WTC11 (cell line): ENCODE measurements around the gene KLRD1. TPM values are rescaled to one million over a fixed set of nuclear protein-coding genes. Genes with fewer than 3 reads are reported as not detected.

ENCODE experiments used
- ATAC-seq: fragments of 200-7000 bp; cut with Tn5 transposase; 2 replicates; pipeline ENCODE4 v1.10.0; 2021; ENCODE audit warnings: mild to moderate bottlenecking, moderate library complexity
- CTCF ChIA-PET: fragments of 300-600 bp; sonication (Branson Sonifier 250); formaldehyde crosslinking; loops from one replicate; lab custom pipeline; 2021; ENCODE audit warnings: antibody characterized with exemption; lab: Charles Lee
- POLR2A ChIA-PET: fragments of 350-600 bp; sonication (Branson Sonifier 250); formaldehyde crosslinking; loops from one replicate; lab custom pipeline; 2021; ENCODE audit warnings: antibody characterized with exemption; lab: Charles Lee
- DNase-seq: peaks from one replicate; pipeline ENCODE4 v3.0.0; 2021; ENCODE audit warnings: low spot score
- H3K27ac Mint-ChIP-seq: 2 replicates; pipeline ENCODE4 v1.8.0; 2021; ENCODE audit warnings: mixed read lengths
- H3K27me3 Mint-ChIP-seq: 2 replicates; pipeline ENCODE4 v1.8.0; 2021; ENCODE audit warnings: low read depth, mild to moderate bottlenecking, moderate library complexity, mixed read lengths
- H3K36me3 Mint-ChIP-seq: 2 replicates; pipeline ENCODE4 v1.8.0; 2021; ENCODE audit warnings: mixed read lengths
- H3K4me1 Mint-ChIP-seq: 2 replicates; pipeline ENCODE4 v1.8.0; 2022; ENCODE audit warnings: mixed read lengths
- H3K4me3 Mint-ChIP-seq: 2 replicates; pipeline ENCODE4 v1.8.0; 2021; ENCODE audit warnings: mild to moderate bottlenecking, moderate library complexity, mixed read lengths
- H3K9me3 Mint-ChIP-seq: 2 replicates; pipeline ENCODE4 v1.8.0; 2021; ENCODE audit warnings: mixed read lengths
- ATF6 ChIP-seq: sonication (generic); formaldehyde crosslinking; IDR thresholded peaks from 2 replicates; pipeline ENCODE4 v1.8.1; 2023; ENCODE audit warnings: mild to moderate bottlenecking, missing genetic modification reagents
- CREB1 ChIP-seq: sonication (generic); formaldehyde crosslinking; IDR thresholded peaks from 2 replicates; pipeline ENCODE4 v1.8.0; 2023; ENCODE audit warnings: mild to moderate bottlenecking, missing genetic modification reagents
- CREM ChIP-seq: sonication (generic); formaldehyde crosslinking; IDR thresholded peaks from 2 replicates; pipeline ENCODE4 v1.8.1; 2022; ENCODE audit warnings: mild to moderate bottlenecking, missing genetic modification reagents, moderate library complexity
- EMX1 ChIP-seq: fragments of 250-450 bp; sonication (Bioruptor Pico); IDR thresholded peaks from 2 replicates; pipeline ENCODE4 v1.8.0; 2021; ENCODE audit warnings: mild to moderate bottlenecking
- HMGA2 ChIP-seq: fragments of 250-450 bp; sonication (Bioruptor Pico); IDR thresholded peaks from 2 replicates; pipeline ENCODE4 v1.4.0; 2021; ENCODE audit warnings: mild to moderate bottlenecking, moderate library complexity
- IRF2 ChIP-seq: sonication (generic); formaldehyde crosslinking; IDR thresholded peaks from 2 replicates; pipeline ENCODE4 v1.8.0; 2022; ENCODE audit warnings: low read depth, missing genetic modification reagents, borderline replicate concordance
- KAT7 ChIP-seq: sonication (generic); formaldehyde crosslinking; IDR thresholded peaks from 2 replicates; pipeline ENCODE4 v1.8.1; 2023; ENCODE audit warnings: missing genetic modification reagents, mild to moderate bottlenecking, borderline replicate concordance
- MXD4 ChIP-seq: fragments of 250-450 bp; sonication (Bioruptor Pico); IDR thresholded peaks from 2 replicates; pipeline ENCODE4 v1.8.0; 2021; ENCODE audit warnings: mild to moderate bottlenecking, moderate library complexity, borderline replicate concordance
- MYBL2 ChIP-seq: sonication (generic); formaldehyde crosslinking; IDR thresholded peaks from 2 replicates; pipeline ENCODE4 v1.8.1; 2023; ENCODE audit warnings: mild to moderate bottlenecking, moderate library complexity, missing genetic modification reagents
- NR1H2 ChIP-seq: sonication (generic); formaldehyde crosslinking; IDR thresholded peaks from 2 replicates; pipeline ENCODE4 v1.9.0; 2021; ENCODE audit warnings: mild to moderate bottlenecking, moderate library complexity, missing genetic modification reagents
- SOX15 ChIP-seq: fragments of 250-450 bp; sonication (Bioruptor Pico); IDR thresholded peaks from 2 replicates; pipeline ENCODE4 v1.9.0; 2021; ENCODE audit warnings: mild to moderate bottlenecking
- TCF7 ChIP-seq: sonication (generic); formaldehyde crosslinking; IDR thresholded peaks from 2 replicates; pipeline ENCODE4 v1.8.0; 2022; ENCODE audit warnings: mild to moderate bottlenecking, low read depth, missing genetic modification reagents, moderate library complexity
- TEAD1 ChIP-seq: sonication (generic); formaldehyde crosslinking; IDR thresholded peaks from 2 replicates; pipeline ENCODE4 v1.8.0; 2022; ENCODE audit warnings: mild to moderate bottlenecking, missing genetic modification reagents
- TP53 ChIP-seq: sonication (generic); formaldehyde crosslinking; IDR thresholded peaks from 2 replicates; pipeline ENCODE4 v1.8.1; 2023; ENCODE audit warnings: mild to moderate bottlenecking, missing genetic modification reagents
- ZNF232 ChIP-seq: sonication (generic); formaldehyde crosslinking; IDR thresholded peaks from 2 replicates; pipeline ENCODE4 v1.8.0; 2022; ENCODE audit warnings: mild to moderate bottlenecking, missing genetic modification reagents
- ZNF425 ChIP-seq: fragments of 250-450 bp; sonication (Bioruptor Pico); conservative IDR thresholded peaks from 2 replicates; pipeline ENCODE4 v1.9.0; 2021; ENCODE audit warnings: mild to moderate bottlenecking
- ZNF512 ChIP-seq: sonication (generic); formaldehyde crosslinking; IDR thresholded peaks from 2 replicates; pipeline ENCODE4 v1.8.1; 2022; ENCODE audit warnings: missing genetic modification reagents, borderline replicate concordance
- total RNA-seq: library from RNA; stranded (reverse); gene quantifications from 3 replicates; pipeline ENCODE4 v1.2.3, GENCODE V29; 2021
- TF ChIP-seq, protein P1 (sequence below): fragments of 250-450 bp; sonication (Bioruptor Pico); IDR thresholded peaks from 2 replicates; pipeline ENCODE4 v2.1.2; 2022; ENCODE audit warnings: mild to moderate bottlenecking, moderate library complexity
- TF ChIP-seq, protein P2 (sequence below): fragments of 250-450 bp; sonication (Bioruptor Pico); IDR thresholded peaks from 2 replicates; pipeline ENCODE4 v1.9.0; 2021; ENCODE audit warnings: mild to moderate bottlenecking
- TF ChIP-seq, protein P3 (sequence below): sonication (generic); formaldehyde crosslinking; IDR thresholded peaks from 2 replicates; pipeline ENCODE4 v1.8.1; 2023; ENCODE audit warnings: mild to moderate bottlenecking, missing genetic modification reagents, moderate library complexity

Gene KLRD1
- total RNA-seq, 1 experiment from 2014 or later, result 0.55 TPM

DNA sequence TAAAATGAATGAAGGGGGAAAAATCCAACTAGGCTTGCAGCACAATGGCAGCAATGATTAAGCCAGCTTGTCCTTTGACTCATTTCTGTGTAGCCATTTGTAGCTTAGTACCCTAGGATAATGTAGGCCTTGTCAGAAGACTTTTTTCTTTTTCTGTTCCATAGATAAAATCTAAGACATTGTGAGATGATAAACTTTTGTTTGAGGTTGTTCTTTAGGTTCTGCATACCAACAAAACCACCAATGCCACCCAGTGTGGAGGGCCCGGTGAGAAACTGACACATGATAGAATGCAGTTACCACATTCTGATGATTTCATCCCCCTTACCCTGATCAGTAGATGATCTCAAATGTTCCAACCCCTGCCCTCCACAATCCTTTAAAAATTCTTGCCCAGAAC is 6.6 kb upstream of the KLRD1 start:
- Mint-ChIP-seq H3K27me3 (no peaks in the 10 kb centered on the region), H3K36me3 (peaks cover 14% of the 10 kb centered on the region), H3K9me3 (peaks cover 44% of the 10 kb centered on the region), H3K4me3 (no peak overlapping the region), H3K4me1 (peaks cover 10% of the 10 kb centered on the region), H3K27ac (no peak overlapping the region)
- CTCF ChIA-PET, result no interaction called here
- no peak for TF ChIP-seq ZNF232 (CRISPR knock-in tag)
- TF ChIP-seq, protein P1, sequence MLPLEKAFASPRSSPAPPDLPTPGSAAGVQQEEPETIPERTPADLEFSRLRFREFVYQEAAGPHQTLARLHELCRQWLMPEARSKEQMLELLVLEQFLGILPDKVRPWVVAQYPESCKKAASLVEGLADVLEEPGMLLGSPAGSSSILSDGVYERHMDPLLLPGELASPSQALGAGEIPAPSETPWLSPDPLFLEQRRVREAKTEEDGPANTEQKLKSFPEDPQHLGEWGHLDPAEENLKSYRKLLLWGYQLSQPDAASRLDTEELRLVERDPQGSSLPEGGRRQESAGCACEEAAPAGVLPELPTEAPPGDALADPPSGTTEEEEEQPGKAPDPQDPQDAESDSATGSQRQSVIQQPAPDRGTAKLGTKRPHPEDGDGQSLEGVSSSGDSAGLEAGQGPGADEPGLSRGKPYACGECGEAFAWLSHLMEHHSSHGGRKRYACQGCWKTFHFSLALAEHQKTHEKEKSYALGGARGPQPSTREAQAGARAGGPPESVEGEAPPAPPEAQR (CRISPR knock-in tag), result no peak
- no peak for TF ChIP-seq TEAD1
- TF ChIP-seq ZNF425 (CRISPR knock-in tag), result no peak
- TF ChIP-seq NR1H2 (CRISPR knock-in tag), result no peak
- no peak for TF ChIP-seq ATF6
- TF ChIP-seq TCF7 (CRISPR knock-in tag), result no peak
- no peak for TF ChIP-seq ZNF512
- no peak for TF ChIP-seq MXD4 (CRISPR knock-in tag)
- TF ChIP-seq EMX1 (CRISPR knock-in tag), result no peak
- TF ChIP-seq CREB1 (CRISPR knock-in tag), result no peak
- no peak for TF ChIP-seq MYBL2 (CRISPR knock-in tag)
- TF ChIP-seq TP53 (CRISPR knock-in tag), result no peak
- TF ChIP-seq, protein P2, sequence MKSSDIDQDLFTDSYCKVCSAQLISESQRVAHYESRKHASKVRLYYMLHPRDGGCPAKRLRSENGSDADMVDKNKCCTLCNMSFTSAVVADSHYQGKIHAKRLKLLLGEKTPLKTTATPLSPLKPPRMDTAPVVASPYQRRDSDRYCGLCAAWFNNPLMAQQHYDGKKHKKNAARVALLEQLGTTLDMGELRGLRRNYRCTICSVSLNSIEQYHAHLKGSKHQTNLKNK (CRISPR knock-in tag), result no peak
- no peak for TF ChIP-seq HMGA2 (CRISPR knock-in tag)
- no peak for TF ChIP-seq KAT7 (CRISPR knock-in tag)
- TF ChIP-seq, protein P3, sequence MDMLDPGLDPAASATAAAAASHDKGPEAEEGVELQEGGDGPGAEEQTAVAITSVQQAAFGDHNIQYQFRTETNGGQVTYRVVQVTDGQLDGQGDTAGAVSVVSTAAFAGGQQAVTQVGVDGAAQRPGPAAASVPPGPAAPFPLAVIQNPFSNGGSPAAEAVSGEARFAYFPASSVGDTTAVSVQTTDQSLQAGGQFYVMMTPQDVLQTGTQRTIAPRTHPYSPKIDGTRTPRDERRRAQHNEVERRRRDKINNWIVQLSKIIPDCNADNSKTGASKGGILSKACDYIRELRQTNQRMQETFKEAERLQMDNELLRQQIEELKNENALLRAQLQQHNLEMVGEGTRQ, result no peak
- TF ChIP-seq CREM (CRISPR knock-in tag), result no peak
- TF ChIP-seq SOX15, result no peak
- TF ChIP-seq IRF2 (CRISPR knock-in tag), result no peak
- POLR2A ChIA-PET, result no interaction called here
- no peak for ATAC-seq
- no peak for DNase-seq
